ENCODE data around the gene KRT81.

The KRT81 gene

DNA sequence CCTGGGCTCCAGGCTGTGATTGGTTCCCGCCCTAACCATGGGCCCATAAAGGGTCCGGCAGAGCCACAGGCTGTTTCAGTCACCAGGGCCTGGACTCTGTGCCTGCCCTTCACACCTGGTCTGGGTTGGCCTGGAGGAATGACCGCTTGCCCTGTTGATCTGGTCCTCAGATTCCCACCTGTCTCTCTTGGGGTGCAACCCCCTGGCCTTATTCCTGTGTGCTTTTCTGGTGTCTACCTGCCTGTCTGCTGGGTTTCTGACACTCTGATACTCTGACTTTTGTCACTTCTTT lies 32.8 kb upstream of the KRT81 start:
- no peak overlapping the region for H3K4me3 ChIP-seq (replicated peaks; ENCODE audit: low read depth, low read length)
- TF ChIP-seq CTCF (IDR thresholded peaks at IDR 0.05; ENCODE audit: low read depth, low read length, missing control alignments) = no peak
- DNase-seq (ENCODE audit: extremely low read depth, low read depth) = no peak

DNA sequence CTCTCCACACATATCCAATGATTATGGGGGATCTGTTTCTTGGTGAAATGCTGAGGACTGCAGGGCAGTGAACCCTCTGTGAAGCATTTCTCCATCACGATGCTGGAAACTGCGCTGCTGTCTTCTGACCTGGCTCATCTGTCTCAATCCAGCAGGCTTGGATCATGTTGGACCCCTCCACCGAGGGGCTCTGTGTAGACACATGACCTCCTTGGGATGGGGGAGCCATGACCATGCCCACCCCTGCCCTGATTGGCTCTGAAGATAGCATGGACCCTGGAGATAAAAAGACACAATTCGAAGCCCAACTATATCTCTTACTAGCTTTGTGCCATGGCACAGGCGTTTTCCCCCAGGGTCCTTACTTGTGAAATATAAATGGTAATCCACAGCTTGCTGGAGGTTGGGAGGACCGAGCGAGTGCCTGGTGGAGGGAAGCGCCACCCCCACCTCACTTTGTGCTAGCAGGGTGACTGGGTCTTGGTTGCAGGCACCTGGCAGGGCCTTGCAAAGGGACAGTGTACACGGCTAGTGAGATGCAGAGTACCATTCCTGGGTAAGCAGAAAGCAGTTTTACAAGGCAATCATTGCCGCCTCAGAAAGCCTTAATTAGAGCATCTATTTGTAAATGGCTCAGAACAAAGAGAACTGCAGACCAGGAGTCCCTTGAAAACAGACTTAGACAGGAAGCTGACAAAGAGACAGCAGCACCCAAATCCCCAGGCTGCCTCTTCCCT lies 32.2 kb upstream of the KRT81 start:
- no peak for TF ChIP-seq CTCF (IDR thresholded peaks at IDR 0.05; ENCODE audit: low read depth, low read length, missing control alignments)
- H3K4me3 ChIP-seq (replicated peaks; ENCODE audit: low read depth, low read length) = no peak overlapping the region
- no peak for DNase-seq (ENCODE audit: extremely low read depth, low read depth)

DNA sequence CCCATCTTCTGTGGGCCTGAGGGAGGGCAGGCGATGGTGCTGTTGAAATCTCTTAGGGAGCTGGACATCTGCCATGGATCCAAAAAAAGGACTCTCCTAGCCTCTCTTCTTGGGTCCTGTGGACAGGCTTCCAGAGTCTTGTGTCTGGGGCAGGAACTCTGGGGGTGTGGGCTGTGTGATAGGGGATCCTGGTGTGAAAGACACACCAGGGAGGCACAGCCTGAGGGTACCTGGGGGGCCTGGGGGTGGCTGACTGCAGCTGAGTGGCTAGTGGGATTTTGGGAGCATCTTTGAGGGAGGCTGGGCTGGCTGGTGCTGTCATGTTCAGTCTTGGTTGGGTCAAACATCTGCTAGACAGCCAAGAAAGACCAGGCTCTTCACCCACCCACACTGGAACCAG lies 31.7 kb upstream of the KRT81 start:
- DNase-seq (ENCODE audit: extremely low read depth, low read depth) = no peak
- TF ChIP-seq CTCF (IDR thresholded peaks at IDR 0.05; ENCODE audit: low read depth, low read length, missing control alignments) = no peak
- no peak overlapping the region for H3K4me3 ChIP-seq (replicated peaks; ENCODE audit: low read depth, low read length)

DNA sequence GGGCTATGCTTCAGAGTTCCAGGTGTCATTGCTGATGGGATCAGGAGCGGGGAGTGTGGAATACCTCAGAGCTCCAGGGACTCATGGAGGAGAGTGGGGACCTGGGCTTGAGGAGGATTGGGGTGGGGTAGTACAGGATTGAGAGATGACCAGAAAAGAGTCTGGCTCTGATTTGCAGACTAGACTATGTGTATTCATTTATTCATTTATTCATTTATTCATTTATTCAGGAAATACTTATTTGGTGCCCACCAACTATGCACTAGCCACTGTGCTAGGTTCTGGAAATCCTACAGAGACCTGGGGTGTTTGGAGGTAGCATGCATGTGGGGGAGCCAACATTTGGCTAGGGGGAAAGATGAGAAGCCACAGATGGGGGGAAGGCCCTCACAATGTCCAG lies 30.7 kb upstream of the KRT81 start:
- no peak overlapping the region for H3K4me3 ChIP-seq (replicated peaks; ENCODE audit: low read depth, low read length)
- no peak for DNase-seq (ENCODE audit: extremely low read depth, low read depth)
- TF ChIP-seq CTCF (IDR thresholded peaks at IDR 0.05; ENCODE audit: low read depth, low read length, missing control alignments) = no peak

- H3K4me3 ChIP-seq (replicated peaks; ENCODE audit: low read depth, low read length) = no peak overlapping the region
- DNase-seq (ENCODE audit: extremely low read depth, low read depth) = no peak
- no peak for TF ChIP-seq CTCF (IDR thresholded peaks at IDR 0.05; ENCODE audit: low read depth, low read length, missing control alignments)
These were observed 30.1 kb upstream of the KRT81 start for GRCh38 chr12:52321418-52321817.

DNA sequence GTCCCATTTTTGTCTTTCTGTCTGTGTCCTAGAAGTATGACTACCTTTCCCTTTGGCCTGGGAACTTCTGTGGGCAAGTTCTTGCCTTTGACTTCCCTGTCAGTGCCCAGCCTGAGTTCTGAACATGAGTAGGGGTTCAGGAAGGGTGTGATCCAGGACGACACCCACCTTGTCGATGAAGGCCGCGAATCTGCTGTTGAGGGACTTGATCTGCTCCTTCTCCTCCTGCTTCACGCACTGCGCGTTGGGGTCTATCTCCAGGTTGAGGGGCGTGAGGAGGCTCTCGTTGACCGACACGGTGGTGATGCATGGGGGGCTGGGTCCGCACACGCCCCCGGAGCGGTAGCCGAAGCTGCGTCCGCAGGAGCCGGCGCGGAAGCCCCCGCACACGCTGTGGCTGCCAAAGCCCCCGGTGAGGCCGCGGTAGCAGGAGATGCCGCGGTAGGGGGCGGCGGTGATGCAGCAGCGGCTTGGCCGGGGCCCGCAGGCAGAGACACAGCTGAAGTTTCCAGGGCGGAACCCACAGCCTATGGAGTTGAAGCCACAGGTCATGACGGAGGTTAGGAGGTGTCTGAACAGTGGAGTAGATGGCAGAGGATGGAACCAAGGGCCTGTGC lies 29.6 kb upstream of the KRT81 start, which contains the start of gene KRT83:
Gene KRT83 (minus strand): TSS at position 615 of the 617 bp plus-strand sequence. CDS start 63 bp downstream, at position 552.
- TF ChIP-seq CTCF (IDR thresholded peaks at IDR 0.05; ENCODE audit: low read depth, low read length, missing control alignments) = no peak
- no peak within 1 kb of the TSS for H3K4me3 ChIP-seq (replicated peaks; ENCODE audit: low read depth, low read length)
- DNase-seq (ENCODE audit: extremely low read depth, low read depth) = no peak
